HepG2 (cell line): ENCODE results near the gene SI.

ENCODE experiments used
- IRF1 ChIP-seq: sonication (generic); formaldehyde crosslinking; IDR thresholded peaks from 2 replicates; pipeline ENCODE4 v1.4.0; 2020; ENCODE audit warnings: low read depth, mild to moderate bottlenecking, missing genetic modification reagents
- MAZ ChIP-seq, 2 experiments: sonication (generic) in 1 of 2; formaldehyde crosslinking in 1 of 2; IDR thresholded peaks; 2 replicates each; pipeline versions ENCODE4 v1.5.0 to v1.6.1; 2012 to 2020; ENCODE audit warnings: low read depth in 2 of 2, mild to moderate bottlenecking in 2 of 2, borderline replicate concordance in 1 of 2, improper control_type of control experiment in 1 of 2, low read length in 1 of 2, missing genetic modification reagents in 1 of 2, moderate library complexity in 1 of 2
- MEIS2 ChIP-seq: sonication (generic); formaldehyde crosslinking; IDR thresholded peaks from 2 replicates; pipeline ENCODE4 v1.9.0; 2021; ENCODE audit warnings: mild to moderate bottlenecking, missing genetic modification reagents
- ZKSCAN1 ChIP-seq: fragments of 150-350 bp; IDR thresholded peaks from 2 replicates; pipeline ENCODE4 v1.6.1; 2014; ENCODE audit warnings: low read length
- ZNF331 ChIP-seq: sonication (generic); formaldehyde crosslinking; IDR thresholded peaks from 2 replicates; pipeline ENCODE4 v1.4.0; 2020; ENCODE audit warnings: missing genetic modification reagents
- TF ChIP-seq, protein P1 (sequence below): sonication (generic); formaldehyde crosslinking; IDR thresholded peaks from 2 replicates; pipeline ENCODE4 v1.5.1; 2020; ENCODE audit warnings: mild to moderate bottlenecking, missing genetic modification reagents, moderate library complexity

DNA sequence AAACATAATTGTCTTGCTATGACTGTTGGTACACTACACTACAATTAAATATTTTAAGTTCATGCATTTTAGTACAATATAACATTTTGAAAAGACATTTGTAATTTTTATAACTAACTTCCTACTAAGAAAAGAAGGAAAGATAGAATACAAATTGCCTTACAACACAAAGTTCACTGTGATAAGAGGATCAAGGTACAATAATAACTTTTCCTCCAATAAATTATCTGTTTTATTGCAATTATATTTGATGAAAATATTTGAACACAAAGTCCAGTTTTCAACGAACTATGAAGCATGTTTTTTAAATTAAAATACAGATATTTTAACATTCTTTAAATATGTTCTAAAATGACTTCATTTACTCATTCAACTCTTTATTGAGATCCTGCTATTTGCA is 33.1 kb upstream of the SI start:
- TF ChIP-seq ZKSCAN1 (no peak), MAZ (IDR thresholded peaks at IDR 0.05; ENCODE audit: borderline replicate concordance, low read depth, low read length) (no peak), MAZ (CRISPR knock-in tag; IDR thresholded peaks at IDR 0.05; ENCODE audit: low read depth) (no peak), ZNF331 (CRISPR knock-in tag) (no peak), MEIS2 (CRISPR knock-in tag) (no peak), IRF1 (CRISPR knock-in tag) (no peak)
- TF ChIP-seq, protein P1, sequence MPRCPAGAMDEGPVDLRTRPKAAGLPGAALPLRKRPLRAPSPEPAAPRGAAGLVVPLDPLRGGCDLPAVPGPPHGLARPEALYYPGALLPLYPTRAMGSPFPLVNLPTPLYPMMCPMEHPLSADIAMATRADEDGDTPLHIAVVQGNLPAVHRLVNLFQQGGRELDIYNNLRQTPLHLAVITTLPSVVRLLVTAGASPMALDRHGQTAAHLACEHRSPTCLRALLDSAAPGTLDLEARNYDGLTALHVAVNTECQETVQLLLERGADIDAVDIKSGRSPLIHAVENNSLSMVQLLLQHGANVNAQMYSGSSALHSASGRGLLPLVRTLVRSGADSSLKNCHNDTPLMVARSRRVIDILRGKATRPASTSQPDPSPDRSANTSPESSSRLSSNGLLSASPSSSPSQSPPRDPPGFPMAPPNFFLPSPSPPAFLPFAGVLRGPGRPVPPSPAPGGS (CRISPR knock-in tag) = no peak
